ENCODE results near the gene FOXM1.

The FOXM1 gene

GRCh38 chr12:2842948-2843347 lies 34.0 kb downstream of the FOXM1 start:
- Histone ChIP-seq H3K27ac (ENCODE audit: low read length) (no peak overlapping the region), H3K36me3 (ENCODE audit: insufficient read depth, low read length) (peaks cover 19% of the 10 kb centered on the region; the same call in 1 of the 2 replicates), H3K27me3 (ENCODE audit: insufficient read depth, low read length, poor library complexity) (no peaks in the 10 kb centered on the region), H3K4me1 (ENCODE audit: insufficient read depth, low read length) (no peaks in the 10 kb centered on the region), H3K79me2 (ENCODE audit: insufficient read depth, low read length) (no peaks in the 10 kb centered on the region), H3K4me3 (ENCODE audit: low read depth in 1 of 2, low read length in 2 of 2) (no peak overlapping the region), H4K20me1 (ENCODE audit: insufficient read depth, low read length) (no peaks in the 10 kb centered on the region), H2AFZ (ENCODE audit: low read depth, low read length) (no peak overlapping the region), H3K4me2 (ENCODE audit: insufficient read depth, low read length) (no peak overlapping the region), H3K9me3 (ENCODE audit: insufficient read depth, low read length, severe bottlenecking) (no peaks in the 10 kb centered on the region), H3K9ac (ENCODE audit: low read depth, low read length) (no peak overlapping the region)
- DNase-seq (no peak), ATAC-seq (ENCODE audit: insufficient read depth, low read depth) (no peak)
- TF ChIP-seq, protein P1, sequence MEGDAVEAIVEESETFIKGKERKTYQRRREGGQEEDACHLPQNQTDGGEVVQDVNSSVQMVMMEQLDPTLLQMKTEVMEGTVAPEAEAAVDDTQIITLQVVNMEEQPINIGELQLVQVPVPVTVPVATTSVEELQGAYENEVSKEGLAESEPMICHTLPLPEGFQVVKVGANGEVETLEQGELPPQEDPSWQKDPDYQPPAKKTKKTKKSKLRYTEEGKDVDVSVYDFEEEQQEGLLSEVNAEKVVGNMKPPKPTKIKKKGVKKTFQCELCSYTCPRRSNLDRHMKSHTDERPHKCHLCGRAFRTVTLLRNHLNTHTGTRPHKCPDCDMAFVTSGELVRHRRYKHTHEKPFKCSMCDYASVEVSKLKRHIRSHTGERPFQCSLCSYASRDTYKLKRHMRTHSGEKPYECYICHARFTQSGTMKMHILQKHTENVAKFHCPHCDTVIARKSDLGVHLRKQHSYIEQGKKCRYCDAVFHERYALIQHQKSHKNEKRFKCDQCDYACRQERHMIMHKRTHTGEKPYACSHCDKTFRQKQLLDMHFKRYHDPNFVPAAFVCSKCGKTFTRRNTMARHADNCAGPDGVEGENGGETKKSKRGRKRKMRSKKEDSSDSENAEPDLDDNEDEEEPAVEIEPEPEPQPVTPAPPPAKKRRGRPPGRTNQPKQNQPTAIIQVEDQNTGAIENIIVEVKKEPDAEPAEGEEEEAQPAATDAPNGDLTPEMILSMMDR (IDR thresholded peaks at IDR 0.05; ENCODE audit: borderline replicate concordance, extremely low read depth, low read length, poor library complexity, severe bottlenecking): no peak
- TF ChIP-seq EZH2 (IDR thresholded peaks at IDR 0.05; ENCODE audit: borderline replicate concordance, low read depth, low read length, severe bottlenecking): no peak

GRCh38 chr12:2841056-2841650 lies 35.8 kb downstream of the FOXM1 start:
- no peak for DNase-seq
- no peak overlapping the region for H3K9ac ChIP-seq (ENCODE audit: low read depth, low read length)
- H3K27ac ChIP-seq (ENCODE audit: low read length): no peak overlapping the region
- no peaks in the 10 kb centered on the region for H3K27me3 ChIP-seq (ENCODE audit: insufficient read depth, low read length, poor library complexity)
- TF ChIP-seq EZH2 (IDR thresholded peaks at IDR 0.05; ENCODE audit: borderline replicate concordance, low read depth, low read length, severe bottlenecking): no peak
- TF ChIP-seq, protein P1 (IDR thresholded peaks at IDR 0.05; ENCODE audit: borderline replicate concordance, extremely low read depth, low read length, poor library complexity, severe bottlenecking): no peak
- no peaks in the 10 kb centered on the region for H3K4me1 ChIP-seq (ENCODE audit: insufficient read depth, low read length)
- no peaks in the 10 kb centered on the region for H3K9me3 ChIP-seq (ENCODE audit: insufficient read depth, low read length, severe bottlenecking)
- peaks cover 24% of the 10 kb centered on the region; the same call in 1 of the 2 replicates for H3K36me3 ChIP-seq (ENCODE audit: insufficient read depth, low read length)
- H2AFZ ChIP-seq (ENCODE audit: low read depth, low read length): no peak overlapping the region
- ATAC-seq (ENCODE audit: insufficient read depth, low read depth): no peak
- H4K20me1 ChIP-seq (ENCODE audit: insufficient read depth, low read length): no peaks in the 10 kb centered on the region
- no peaks in the 10 kb centered on the region for H3K79me2 ChIP-seq (ENCODE audit: insufficient read depth, low read length)
- H3K4me2 ChIP-seq (ENCODE audit: insufficient read depth, low read length): no peak overlapping the region
- H3K4me3 ChIP-seq (ENCODE audit: low read depth in 1 of 2, low read length in 2 of 2): no peak overlapping the region

GRCh38 chr12:2836574-2836973 lies 40.4 kb downstream of the FOXM1 start:
- no peaks in the 10 kb centered on the region for H3K4me1 ChIP-seq (ENCODE audit: insufficient read depth, low read length)
- ATAC-seq (ENCODE audit: insufficient read depth, low read depth) (no peak), DNase-seq (no peak)
- H4K20me1 ChIP-seq (ENCODE audit: insufficient read depth, low read length): no peaks in the 10 kb centered on the region
- no peaks in the 10 kb centered on the region for H3K79me2 ChIP-seq (ENCODE audit: insufficient read depth, low read length)
- H3K36me3 ChIP-seq (ENCODE audit: insufficient read depth, low read length): peaks cover 17% of the 10 kb centered on the region; the same call in 1 of the 2 replicates
- no peak overlapping the region for H3K27ac ChIP-seq (ENCODE audit: low read length)
- H3K9ac ChIP-seq (ENCODE audit: low read depth, low read length): no peak overlapping the region
- no peak overlapping the region for H3K4me2 ChIP-seq (ENCODE audit: insufficient read depth, low read length)
- H3K9me3 ChIP-seq (ENCODE audit: insufficient read depth, low read length, severe bottlenecking): no peaks in the 10 kb centered on the region
- no peaks in the 10 kb centered on the region for H3K27me3 ChIP-seq (ENCODE audit: insufficient read depth, low read length, poor library complexity)
- TF ChIP-seq, protein P1 (IDR thresholded peaks at IDR 0.05; ENCODE audit: borderline replicate concordance, extremely low read depth, low read length, poor library complexity, severe bottlenecking): no peak
- TF ChIP-seq EZH2 (IDR thresholded peaks at IDR 0.05; ENCODE audit: borderline replicate concordance, low read depth, low read length, severe bottlenecking): no peak
- H3K4me3 ChIP-seq (ENCODE audit: low read depth in 1 of 2, low read length in 2 of 2): no peak overlapping the region
- H2AFZ ChIP-seq (ENCODE audit: low read depth, low read length): no peak overlapping the region
